22Rv1 (cell line): ENCODE results near the gene BPIFB2.

Source experiments
- ZFX ChIP-seq: fragments of 450-650 bp; IDR thresholded peaks from 2 replicates; pipeline ENCODE4 v1.6.1; 2017; ENCODE audit warnings: antibody characterized with exemption, borderline replicate concordance
- TF ChIP-seq, protein P1 (sequence below): fragments of 450-650 bp; IDR thresholded peaks from 2 replicates; pipeline ENCODE4 v1.5.1; 2017; ENCODE audit warnings: mild to moderate bottlenecking

DNA sequence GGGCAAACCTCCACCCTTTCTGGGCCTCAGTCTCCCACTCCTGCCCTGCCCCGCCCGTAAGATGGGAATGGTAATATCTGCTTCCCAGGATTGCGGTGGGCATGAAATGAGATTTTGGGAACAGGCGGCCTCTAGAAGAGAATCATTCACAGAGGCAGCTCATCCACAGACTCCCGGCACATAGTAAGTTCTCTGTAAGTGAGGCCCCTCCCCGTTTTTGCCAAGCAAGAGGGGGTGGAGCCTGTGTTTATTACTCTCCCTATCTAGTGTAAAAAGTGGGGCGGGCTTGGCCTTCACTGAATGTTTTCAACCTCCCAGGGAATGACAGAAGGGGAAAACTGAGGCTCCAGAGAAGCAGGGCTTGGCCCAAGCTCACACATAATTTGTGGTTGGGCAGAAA is 23.3 kb upstream of the BPIFB2 start:
- TF ChIP-seq, protein P1, sequence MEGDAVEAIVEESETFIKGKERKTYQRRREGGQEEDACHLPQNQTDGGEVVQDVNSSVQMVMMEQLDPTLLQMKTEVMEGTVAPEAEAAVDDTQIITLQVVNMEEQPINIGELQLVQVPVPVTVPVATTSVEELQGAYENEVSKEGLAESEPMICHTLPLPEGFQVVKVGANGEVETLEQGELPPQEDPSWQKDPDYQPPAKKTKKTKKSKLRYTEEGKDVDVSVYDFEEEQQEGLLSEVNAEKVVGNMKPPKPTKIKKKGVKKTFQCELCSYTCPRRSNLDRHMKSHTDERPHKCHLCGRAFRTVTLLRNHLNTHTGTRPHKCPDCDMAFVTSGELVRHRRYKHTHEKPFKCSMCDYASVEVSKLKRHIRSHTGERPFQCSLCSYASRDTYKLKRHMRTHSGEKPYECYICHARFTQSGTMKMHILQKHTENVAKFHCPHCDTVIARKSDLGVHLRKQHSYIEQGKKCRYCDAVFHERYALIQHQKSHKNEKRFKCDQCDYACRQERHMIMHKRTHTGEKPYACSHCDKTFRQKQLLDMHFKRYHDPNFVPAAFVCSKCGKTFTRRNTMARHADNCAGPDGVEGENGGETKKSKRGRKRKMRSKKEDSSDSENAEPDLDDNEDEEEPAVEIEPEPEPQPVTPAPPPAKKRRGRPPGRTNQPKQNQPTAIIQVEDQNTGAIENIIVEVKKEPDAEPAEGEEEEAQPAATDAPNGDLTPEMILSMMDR, result no peak
- TF ChIP-seq ZFX, result no peak
